Esophagus squamous epithelium (tissue), 4 donors: ENCODE measurements around the gene DNAH11.

Source experiments
- POLR2A ChIP-seq, 4 donors: fragments of 450-650 bp; IDR thresholded peaks; one replicate each; pipeline ENCODE4 v1.6.1; 2017; ENCODE audit warnings: antibody characterized with exemption in 4 of 4, mild to moderate bottlenecking in 4 of 4, moderate library complexity in 3 of 4
- TF ChIP-seq, protein P1 (sequence below), 6 experiments: fragments of 450-650 bp in 4 of 6; fragments of 200-600 bp in 2 of 6; sonication (generic) in 2 of 6; IDR thresholded peaks; one replicate each; pipeline ENCODE4 v1.5.1; 2016 to 2019; ENCODE audit warnings: antibody characterized with exemption in 6 of 6, mild to moderate bottlenecking in 4 of 6, moderate library complexity in 4 of 6

DNA sequence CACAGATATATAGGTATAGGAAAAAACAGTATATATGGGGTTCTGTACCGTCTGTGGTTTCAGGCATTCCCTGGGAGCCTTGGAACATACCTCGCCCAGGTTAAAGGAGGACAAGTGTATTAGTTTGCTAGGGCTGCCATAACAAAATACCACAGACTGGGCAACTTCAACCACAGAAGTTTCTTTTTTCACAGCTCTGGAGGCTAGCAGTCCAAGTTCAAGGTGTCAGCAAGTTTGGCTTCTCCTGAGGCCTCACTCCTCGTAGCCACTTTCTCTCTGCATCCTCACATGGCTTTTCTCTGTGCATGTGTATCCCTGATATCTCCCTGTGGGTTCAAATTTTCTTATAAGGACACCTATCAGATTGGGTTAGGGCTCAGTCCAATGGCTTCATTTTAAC, 189.1 kb downstream of the DNAH11 start:
- TF ChIP-seq, protein P1, sequence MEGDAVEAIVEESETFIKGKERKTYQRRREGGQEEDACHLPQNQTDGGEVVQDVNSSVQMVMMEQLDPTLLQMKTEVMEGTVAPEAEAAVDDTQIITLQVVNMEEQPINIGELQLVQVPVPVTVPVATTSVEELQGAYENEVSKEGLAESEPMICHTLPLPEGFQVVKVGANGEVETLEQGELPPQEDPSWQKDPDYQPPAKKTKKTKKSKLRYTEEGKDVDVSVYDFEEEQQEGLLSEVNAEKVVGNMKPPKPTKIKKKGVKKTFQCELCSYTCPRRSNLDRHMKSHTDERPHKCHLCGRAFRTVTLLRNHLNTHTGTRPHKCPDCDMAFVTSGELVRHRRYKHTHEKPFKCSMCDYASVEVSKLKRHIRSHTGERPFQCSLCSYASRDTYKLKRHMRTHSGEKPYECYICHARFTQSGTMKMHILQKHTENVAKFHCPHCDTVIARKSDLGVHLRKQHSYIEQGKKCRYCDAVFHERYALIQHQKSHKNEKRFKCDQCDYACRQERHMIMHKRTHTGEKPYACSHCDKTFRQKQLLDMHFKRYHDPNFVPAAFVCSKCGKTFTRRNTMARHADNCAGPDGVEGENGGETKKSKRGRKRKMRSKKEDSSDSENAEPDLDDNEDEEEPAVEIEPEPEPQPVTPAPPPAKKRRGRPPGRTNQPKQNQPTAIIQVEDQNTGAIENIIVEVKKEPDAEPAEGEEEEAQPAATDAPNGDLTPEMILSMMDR (IDR thresholded peaks at IDR 0.05): no peak
- TF ChIP-seq POLR2A (IDR thresholded peaks at IDR 0.05): no peak
